GM18498 (cell line): Measurements from ENCODE around the gene VAMP7.
"Not testable (repeated sequence)": the region's sequence is repeated elsewhere in the genome, so short reads cannot be mapped to it uniquely, and the experiment has no call there.

Experiments used
- ATAC-seq: cut with Tn5 transposase; IDR thresholded peaks from one replicate; pipeline ENCODE4 v1.9.1; 2021; ENCODE audit warnings: mild to moderate bottlenecking, moderate library complexity; ENCODE audit not compliant: unreplicated experiment

Gene VAMP7, protein sequence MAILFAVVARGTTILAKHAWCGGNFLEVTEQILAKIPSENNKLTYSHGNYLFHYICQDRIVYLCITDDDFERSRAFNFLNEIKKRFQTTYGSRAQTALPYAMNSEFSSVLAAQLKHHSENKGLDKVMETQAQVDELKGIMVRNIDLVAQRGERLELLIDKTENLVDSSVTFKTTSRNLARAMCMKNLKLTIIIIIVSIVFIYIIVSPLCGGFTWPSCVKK

DNA sequence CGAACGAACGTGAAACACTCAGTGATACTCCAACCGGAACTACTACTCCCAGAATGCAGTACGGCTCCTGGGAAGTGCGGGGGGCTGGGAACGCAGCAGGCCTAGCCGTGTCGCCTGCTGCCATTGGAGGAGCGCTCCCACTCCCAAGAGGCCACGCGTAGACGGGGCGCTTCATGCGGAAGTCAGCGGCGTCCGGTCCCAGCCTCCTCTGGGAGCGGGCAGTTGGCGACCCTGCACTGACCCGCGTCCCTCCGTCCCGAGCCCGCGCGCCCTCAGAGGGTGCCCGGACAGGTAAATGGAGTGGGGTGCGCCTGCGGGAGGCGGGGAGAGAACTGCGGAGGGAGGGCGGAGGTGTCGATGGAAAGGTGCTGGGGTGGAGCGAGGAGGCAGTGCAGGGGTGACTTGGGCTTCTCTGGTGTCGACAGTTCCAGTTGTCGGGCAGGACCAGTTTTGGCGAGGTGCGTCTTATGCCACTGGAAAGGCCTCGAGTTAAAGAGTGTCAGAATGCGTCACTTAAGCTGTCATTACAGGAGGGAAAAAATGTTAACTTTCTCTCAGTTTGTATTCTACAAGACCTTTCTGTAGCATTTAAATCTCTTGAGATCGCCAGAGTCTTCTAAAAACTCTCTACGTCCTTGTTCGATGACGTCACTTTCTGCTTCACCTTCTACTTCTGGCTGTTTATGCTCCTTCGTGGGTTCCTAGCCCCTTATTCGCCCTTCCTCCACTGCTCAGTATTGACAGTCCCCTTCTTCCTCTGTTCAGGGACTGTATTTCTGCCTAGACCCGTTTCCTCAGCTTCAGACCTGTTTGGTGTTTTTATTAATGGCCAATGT is at the start of gene VAMP7:
Gene VAMP7, plus strand, starts transcription at position 188 of the 836 bp plus-strand sequence. CDS start 8,122 bp downstream, outside the sequence.
- peak; percentile 93 for ATAC-seq

DNA sequence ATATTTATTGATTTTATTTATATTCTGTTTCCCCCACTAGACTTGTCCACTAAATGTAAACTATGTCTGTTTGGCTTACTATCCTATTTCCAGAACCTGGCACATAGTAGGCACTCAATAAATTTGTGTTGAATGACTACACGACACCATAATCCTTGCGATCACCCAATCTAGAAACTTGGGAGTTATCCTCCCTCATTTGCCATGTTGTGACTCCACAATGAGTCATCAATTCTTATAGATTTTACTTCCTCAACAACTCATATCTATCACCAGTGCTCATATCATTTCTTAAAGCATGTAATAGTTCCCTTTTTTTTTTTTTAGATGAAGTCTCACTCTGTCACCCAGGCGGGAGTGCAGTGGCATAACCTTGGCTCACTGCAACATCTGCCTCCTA is 39.9 kb upstream of the VAMP7 start:
- no peak for ATAC-seq

DNA sequence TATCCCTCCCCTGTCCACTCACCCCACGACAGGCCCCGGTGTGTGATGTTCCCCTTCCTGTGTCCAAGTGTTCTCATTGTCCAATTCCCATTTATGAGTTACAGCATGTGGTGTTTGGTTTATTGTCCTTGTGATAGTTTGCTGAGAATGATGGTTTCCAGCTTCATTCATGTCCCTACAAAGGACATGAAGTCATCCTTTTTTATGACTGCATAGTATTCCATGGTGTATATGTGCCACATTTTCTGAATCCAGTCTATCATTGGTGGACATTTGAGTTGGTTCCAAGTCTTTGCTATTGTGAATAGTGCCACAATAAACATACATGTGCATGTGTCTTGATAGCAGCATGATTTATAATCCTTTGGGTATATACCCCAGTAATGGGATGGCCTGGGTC is 29.4 kb upstream of the VAMP7 start:
- ATAC-seq, result not testable (repeated sequence)

DNA sequence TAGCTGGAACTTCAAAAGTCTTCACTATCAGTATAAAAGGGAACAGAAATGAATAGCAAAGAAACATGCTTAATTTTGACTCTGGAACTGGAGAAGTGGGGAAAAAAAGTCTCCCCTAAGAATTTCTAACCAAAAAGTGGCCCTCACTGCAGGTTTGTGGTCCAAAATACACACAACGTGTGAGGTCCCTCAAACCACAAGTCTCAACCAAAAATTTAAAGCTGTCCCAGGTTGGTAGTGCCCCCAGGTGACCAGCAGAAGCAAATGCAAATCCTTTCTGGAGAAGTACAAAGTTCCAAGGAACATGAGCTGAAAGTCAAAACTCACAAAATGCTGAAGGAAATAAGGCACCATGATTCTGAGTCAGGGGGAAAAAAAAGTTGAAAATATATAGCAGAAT is 23.6 kb upstream of the VAMP7 start:
- ATAC-seq, result no peak

DNA sequence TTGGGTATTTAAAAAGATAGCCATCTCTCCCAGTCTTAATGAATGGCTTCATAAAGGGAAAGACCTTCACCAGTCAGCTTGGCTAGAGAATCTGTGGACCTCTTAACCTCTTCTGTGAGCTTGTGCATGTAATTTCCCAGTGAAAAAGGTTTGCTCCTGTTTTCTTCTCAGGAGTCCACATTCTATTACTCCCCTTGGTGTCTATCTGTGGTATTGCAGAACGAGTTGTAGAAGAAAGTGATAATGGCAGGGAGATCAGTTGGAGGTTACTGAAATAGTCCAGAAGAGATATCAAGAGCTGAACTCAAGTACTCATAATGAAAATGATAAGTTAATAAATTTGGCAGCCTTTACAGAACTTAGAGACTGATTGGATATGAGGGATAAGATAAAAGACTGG is 16.5 kb upstream of the VAMP7 start:
- ATAC-seq, result no peak

DNA sequence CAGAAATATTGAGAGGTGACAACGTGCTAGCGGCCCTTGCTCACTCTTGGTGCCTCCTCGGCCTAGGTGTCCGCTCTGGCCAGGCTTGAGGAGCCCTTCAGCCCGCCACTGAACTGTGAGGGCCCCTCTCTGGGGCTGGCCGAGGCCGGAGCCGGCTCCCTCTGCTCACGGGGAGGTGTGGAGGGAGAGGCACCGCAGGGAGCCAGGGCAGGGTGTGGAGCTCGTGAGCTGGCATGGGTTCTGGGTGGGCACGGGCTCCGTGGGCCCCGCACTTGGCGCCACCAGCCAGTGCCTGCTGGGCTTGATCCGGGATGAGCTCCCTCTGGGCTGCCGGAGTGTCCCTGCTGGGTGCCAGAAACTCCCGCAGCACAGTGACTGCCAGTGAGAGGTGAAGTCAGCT is 16.0 kb upstream of the VAMP7 start:
- ATAC-seq, result no peak

DNA sequence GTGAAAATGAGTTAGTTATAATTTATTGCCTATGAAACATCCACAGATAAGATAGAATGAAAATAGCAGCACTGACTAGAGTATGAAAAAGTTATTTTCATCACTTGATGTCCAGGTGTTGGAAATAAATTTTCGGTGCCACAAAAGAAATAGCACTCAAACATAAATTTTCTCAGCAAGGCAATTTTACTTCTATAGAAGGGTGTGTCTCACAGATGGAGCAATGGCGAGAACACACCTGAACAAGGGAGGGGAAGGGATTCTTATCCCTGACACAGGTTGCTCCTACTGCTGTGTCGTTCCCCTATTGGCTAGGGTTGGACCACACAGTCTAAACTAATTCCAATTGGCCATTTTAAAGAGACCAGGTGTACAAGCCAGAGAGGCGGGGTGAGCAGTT is 13.3 kb upstream of the VAMP7 start:
- no peak for ATAC-seq

DNA sequence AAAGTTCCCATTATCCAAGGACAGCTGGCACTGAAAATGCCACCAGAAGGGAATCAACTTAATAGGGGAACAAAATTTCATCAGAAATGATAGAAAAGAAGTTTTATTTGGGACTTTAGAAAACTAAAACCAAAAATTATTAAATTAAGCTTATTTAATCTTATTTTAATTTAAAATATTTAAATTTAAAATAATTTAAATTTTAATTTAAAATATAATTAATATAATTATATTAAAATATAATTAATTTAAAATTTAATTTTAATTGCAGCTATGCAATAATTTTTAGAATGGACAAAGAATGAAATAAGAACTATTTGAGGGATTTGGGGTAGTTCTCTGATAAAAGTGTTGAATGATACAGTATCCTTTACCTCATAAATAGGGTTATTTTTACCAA is 10.2 kb upstream of the VAMP7 start:
- no peak for ATAC-seq

DNA sequence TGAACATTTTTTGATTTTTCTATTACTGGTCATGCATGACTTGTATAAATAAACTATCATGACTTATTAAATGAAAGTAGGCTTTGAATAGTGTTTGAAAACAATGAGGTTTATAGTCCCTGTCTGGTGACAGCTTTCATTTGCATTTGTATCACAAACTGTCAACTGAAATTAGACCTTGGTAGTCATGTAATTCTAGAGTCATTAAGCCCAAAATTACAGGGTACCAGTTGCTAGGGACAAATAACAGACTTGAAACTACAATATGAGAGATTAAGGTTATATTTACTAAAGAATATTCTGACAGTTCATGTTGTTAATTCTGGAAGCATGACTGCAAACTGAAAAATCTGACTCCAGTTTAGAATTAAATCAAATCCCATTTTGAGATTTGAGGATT is 9.2 kb upstream of the VAMP7 start:
- no peak for ATAC-seq

DNA sequence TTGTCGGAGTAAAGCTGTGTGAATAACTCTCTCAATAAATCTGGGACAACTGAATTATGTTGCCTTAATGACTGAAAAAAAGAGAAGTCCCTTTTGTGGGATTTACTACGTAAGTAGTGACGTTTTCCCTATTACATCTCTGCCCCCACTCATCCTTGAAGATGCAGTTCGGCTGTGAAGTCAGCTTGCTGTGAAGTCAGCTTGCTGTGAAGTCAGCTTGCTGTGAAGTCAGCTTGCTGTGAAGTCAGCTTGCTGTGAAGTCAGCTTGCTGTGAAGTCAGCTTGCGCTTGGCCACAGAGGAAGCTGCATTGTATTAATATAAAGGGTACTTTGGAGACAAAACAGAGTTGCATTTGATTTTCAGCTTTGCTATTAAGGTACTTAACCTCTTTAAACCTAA is 8.0 kb upstream of the VAMP7 start:
- no peak for ATAC-seq

DNA sequence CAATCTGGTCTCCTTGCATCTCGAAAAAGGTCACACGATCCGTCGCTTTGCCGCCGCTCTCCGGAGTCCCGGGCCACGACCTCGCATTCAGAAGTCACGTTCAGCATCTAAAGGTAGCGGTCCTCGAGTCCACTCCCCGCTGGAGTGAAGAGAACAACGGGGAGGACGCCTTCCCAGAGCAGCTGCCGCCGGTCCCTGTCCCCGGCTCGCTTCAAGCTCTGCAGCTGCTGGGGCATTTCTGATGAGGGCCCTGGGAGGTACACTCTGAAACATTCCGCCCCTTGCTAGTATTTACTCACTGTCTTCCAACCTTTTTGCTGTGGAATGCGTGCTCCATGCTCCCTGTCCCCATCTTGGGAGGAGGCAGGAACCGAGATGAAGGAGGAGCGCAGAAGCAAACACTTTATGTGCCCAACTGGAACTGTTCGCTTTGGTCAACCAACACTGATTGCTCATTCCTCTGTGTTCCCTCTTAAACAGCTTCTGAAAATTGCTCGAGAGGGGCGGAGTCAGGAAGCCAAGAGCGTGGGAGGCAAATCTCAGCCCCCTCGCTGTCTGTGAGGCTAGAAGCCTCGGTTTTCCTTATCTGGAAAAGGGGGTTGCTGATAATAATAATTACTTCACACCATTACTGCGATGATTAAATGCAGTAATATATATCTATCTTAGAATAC is 6.4 kb upstream of the VAMP7 start:
- no peak for ATAC-seq

DNA sequence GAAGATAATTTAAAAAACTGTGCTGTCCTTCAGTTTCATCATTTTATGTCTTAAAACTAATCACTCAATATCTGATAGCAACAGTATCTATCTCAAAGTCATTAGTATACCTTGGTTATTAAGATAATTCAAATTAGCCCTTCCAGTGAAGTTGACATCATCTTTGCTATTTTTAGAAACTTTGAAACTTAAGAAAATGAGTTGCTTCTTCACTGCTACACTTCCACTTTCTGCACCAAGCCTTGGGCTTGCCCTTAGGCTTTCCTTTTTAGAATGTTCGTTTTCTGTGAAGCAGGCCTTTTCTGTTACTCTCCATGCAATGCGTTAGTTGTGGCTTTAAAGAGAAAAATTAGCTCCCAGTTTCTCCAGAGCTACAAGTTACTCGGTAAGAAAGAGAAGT is 4.4 kb upstream of the VAMP7 start:
- ATAC-seq, result no peak

DNA sequence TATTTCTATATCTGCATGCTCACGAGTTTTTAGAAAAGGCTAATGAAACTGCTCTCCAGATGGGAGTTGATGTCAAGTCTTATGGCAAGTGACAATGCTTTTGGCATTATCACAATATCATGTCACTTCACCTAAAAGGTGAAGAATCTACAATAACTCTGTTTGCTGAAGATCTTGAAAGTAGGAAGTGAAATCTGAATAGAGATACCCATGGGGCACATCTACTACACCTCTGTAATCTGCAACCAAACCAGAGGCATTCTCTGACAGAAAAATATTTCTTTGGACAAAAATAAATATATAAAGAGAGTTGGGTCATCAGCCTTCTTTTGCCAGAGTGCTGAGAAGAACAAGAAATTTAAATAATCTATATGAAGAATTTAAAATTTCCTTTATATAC is 3.9 kb upstream of the VAMP7 start:
- no peak for ATAC-seq

DNA sequence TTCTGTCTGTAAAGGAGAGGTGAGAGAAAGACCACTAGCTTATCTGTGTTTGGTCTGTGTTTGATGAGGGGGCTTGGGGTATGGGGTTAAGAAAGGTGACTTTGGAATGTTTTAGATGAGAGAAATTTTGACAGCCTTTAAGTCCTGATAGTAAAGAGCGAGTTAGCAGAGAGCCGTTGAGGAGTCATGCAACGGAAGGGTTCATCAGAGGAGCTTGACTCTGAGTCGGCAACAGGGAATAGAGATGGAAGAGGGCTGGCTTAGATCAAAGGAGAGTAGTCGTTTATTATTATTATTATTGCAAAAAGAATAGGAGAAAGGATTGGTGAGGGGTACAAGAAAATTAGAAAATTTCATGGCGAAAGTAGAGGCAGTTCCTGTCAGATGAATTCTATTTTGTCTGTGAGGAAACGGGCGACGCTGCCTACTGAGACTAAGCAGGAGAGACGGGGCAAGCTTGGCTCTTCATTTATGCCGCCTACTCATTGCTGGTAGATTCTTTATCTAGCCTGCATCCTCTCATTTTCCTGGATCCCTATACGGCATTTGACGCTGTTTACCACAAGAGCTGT is 473 bp upstream of the VAMP7 start:
- peak; percentile 5 for ATAC-seq

DNA sequence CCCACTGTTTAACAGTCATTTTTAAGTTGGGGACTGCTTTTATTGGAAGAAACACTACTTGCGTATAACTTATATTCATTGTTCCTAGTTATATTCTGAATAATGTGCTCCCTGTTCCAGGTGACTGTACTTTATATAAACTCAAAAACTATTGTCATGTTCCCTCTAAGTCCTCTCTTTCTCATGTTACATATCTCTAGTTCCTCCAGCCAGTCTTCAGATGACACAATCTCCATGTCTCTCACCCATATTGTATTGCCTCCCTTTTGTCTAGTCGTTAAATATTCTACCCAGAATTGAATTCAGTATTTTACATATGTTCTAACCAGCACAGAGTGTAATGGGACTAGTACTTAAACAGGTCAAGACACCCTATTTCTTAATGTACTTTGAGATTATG is 5.3 kb downstream of the VAMP7 start:
- no peak for ATAC-seq

DNA sequence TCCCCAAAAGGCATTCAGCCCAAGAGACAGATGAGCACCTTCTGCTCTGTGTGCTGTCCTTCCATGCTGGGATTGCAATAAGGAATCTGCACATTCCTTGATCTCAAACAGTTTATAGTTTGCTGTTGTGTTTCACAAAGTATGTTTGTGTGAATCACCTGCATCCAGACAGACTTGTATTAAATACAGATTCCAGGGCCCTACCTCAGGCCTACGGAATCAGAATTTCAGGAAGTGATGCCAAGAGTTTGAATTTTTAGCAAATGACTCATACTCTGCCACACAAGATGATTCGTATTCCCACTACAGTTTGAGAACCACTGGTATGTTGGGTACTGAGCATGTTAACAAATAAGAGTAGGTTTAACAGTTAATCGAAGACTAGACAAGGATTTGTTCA is 7.0 kb downstream of the VAMP7 start:
- ATAC-seq, result no peak

DNA sequence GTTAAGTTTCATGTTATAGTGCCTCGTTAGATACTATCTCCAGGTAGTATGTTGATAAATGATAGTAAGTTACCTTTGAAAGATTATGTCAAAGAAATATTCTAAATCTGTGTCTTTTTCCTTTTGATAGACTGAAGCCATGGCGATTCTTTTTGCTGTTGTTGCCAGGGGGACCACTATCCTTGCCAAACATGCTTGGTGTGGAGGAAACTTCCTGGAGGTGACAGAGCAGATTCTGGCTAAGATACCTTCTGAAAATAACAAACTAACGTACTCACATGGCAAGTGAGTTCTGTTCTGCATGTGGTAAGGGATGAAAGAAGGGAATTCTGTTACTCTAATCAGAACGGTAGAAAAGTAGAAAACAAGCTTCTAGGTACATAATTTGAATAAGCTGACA is 8.2 kb downstream of the VAMP7 start:
- no peak for ATAC-seq

DNA sequence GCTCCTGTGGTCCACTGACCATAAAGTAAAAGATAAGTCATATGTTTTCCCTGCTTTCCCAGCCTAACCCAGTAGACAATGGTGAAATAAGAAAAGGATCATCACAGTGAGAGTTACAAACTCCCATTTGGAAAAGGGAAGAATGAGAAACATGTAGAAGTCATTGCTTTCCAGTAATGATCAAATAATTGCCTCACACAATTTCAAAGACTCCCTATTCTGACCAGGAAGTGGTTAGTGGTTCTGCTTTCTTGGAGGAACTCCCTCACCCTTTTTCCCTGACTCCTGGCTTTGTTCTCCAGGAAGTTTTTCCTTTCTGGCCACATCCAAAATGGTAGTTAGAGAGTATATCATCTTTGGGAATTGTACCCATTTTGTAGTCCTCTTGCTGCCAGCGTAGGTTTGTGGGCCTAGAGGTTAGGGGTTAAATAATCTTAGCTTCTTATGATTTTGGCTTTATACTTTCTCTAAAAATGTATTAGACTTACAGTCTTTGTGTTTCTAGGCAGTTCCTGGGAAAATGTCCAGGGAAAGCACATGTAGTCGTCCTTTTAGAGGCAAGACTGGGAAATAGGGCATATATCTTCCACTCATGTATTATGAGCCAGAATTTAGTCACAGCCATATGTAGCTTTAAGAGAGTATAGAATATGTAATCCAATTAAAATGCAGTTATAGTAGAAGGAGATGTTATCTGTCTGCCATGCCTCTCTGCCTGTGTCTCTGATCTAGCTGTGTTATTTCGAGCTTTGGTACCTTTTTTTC is 10.5 kb downstream of the VAMP7 start:
- no peak for ATAC-seq

DNA sequence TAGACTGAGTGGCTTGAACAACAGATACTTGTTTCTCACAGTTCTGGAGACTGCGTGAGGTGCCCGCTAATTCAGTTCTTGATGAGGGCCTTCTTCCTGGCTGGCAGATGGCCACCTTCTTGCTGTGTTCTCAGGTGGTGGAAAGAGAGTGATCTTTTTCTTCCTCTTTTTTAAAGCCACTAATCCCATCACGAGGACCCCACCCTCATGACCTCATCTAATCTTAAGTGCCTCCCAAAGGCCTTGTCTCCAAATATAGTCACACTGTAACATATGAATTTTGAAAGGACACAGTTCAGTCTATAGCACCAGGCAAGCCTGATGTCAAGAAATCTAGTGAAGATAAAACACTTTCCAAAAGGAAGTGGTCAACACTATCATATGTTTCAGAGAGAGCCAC is 12.4 kb downstream of the VAMP7 start:
- ATAC-seq, result no peak

DNA sequence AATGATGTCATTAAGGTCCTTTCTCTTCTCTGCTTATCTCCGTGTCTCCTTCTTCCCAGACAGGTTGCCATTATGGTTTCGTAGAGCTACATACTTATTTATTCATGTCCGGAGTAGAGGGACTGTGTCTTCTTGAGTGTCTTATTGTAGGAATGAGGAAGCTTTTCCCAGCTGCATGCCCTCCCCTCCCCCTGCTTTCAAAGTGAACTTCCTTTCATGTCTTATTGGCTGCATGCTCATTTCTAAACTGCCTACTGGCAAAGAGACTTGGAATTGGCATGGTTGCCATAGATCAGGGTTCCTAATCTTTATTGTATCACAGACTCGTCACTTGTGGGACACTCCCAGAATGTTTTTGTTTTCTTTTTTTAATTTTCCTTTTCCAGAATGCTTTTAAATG is 15.4 kb downstream of the VAMP7 start:
- no peak for ATAC-seq

DNA sequence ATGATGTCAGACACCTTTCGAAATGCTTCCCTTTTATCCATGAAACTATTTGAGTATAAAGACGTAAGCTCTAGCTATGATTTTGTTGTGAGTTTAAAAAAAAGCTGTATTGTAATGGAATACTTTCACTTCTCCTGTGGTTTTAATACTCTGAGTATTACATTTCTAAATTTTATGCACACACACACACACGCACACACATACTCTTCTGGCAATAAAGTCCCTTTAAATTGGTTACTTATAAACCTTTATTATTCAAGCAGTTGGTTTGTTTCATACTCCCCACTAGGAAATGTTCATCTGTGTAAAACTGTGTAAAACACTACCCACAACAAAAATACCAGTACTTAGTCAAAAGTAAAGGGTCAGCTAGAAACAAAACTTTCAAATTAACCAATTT is 18.2 kb downstream of the VAMP7 start:
- no peak for ATAC-seq
